Transverse colon (tissue), 4 donors: ENCODE data around the gene MBP. TPM values are rescaled to one million over a fixed set of nuclear protein-coding genes. Genes with fewer than 3 reads are reported as not detected.
"Not testable (repeated sequence)": the region's sequence is repeated elsewhere in the genome, so short reads cannot be mapped to it uniquely, and the experiment has no call there.

Source experiments
- DNase-seq: peaks from one replicate; pipeline ENCODE4 v3.0.0-alpha.2; 2019
- H3K27ac ChIP-seq, 4 donors: fragments of 200-600 bp; sonication (generic); 2 replicates each; pipeline ENCODE4 v1.5.1; 2016 to 2018; ENCODE audit warnings: inconsistent platforms in 4 of 4
- H3K27me3 ChIP-seq: fragments of 200-600 bp; sonication (generic); 2 replicates; pipeline ENCODE4 v1.5.1; 2017; ENCODE audit warnings: inconsistent platforms
- H3K36me3 ChIP-seq, 4 donors: fragments of 200-600 bp; sonication (generic); 2 replicates each; pipeline ENCODE4 v1.5.1; 2017 to 2019; ENCODE audit warnings: inconsistent platforms in 4 of 4
- H3K4me1 ChIP-seq, 4 donors: fragments of 200-600 bp; sonication (generic); 2 replicates each; pipeline ENCODE4 v1.5.1; 2017 to 2020; ENCODE audit warnings: inconsistent platforms in 4 of 4
- H3K4me3 ChIP-seq, 4 donors: fragments of 200-600 bp; sonication (generic); 1 replicate in 1 of 4; 2 replicates in 3 of 4; pipeline versions ENCODE4 v1.5.1 to v1.6.1; 2017 to 2019; ENCODE audit warnings: inconsistent platforms in 4 of 4
- H3K9me3 ChIP-seq, 2 donors: fragments of 200-600 bp; sonication (generic); 2 replicates each; pipeline ENCODE4 v1.5.1; 2017 to 2019; ENCODE audit warnings: inconsistent platforms in 2 of 2
- CTCF ChIP-seq, 5 experiments: fragments of 200-600 bp in 3 of 5; fragments of 450-650 bp in 2 of 5; sonication (generic) in 3 of 5; IDR thresholded peaks; 1 replicate in 2 of 5; 2 replicates in 3 of 5; pipeline ENCODE4 v1.5.1; 2016 to 2017; ENCODE audit warnings: antibody characterized with exemption in 5 of 5, inconsistent platforms in 3 of 5, mild to moderate bottlenecking in 2 of 5, moderate library complexity in 1 of 5
- EP300 ChIP-seq: sonication (generic); formaldehyde crosslinking; IDR thresholded peaks from one replicate; pipeline ENCODE4 v1.6.1; 2017; ENCODE audit warnings: antibody characterized with exemption, low read depth
- POLR2A ChIP-seq: fragments of 450-650 bp; IDR thresholded peaks from one replicate; pipeline ENCODE4 v1.6.1; 2016; ENCODE audit warnings: antibody characterized with exemption, mild to moderate bottlenecking, moderate library complexity
- POLR2AphosphoS5 ChIP-seq, 3 donors: sonication (generic); formaldehyde crosslinking; IDR thresholded peaks; one replicate each; pipeline ENCODE4 v1.6.1; 2016; ENCODE audit warnings: antibody characterized with exemption in 3 of 3
- WGBS, 2 donors: methylation state at CpG; one replicate each; pipeline ENCODE4 v1.1.5; 2018; ENCODE audit warnings: low coverage in 1 of 2; 5-methylcytosine and 5-hydroxymethylcytosine counted together
- in situ Hi-C, 4 donors: fragments of 200-750 bp; cut with MboI; loops; one replicate each; pipeline versions ENCODE4 v1.15.0 to v1.15.1; 2017; ENCODE audit warnings: low sequenced_read_pairs in 3 of 4, low pct_ligation_motif_present in 1 of 4, low pct_unique_long_range_greater_than_20kb in 1 of 4
- intact Hi-C: fragments of 100-400 bp; cut with DNase I; formaldehyde crosslinking; loops from one replicate; pipeline ENCODE4 v1.15.1; 2023; ENCODE audit warnings: low total_unique reads
- total RNA-seq, 4 donors: library from RNA; depleted of rRNA; stranded (reverse); fragments of >200 nt; gene quantifications; one replicate each; pipeline ENCODE4 v1.1.0, GENCODE V29; 2016

MBP gene
- total RNA-seq, 4 donors from 2014 or later: 12.7 to 53.4 (median 41.0) TPM

- intact Hi-C loops: no loop called here
- Histone ChIP-seq H3K27me3 (no peaks in the 10 kb centered on the region), H3K4me3 (no peak overlapping the region), H3K27ac (no peak overlapping the region), H3K36me3 (no peaks in the 10 kb centered on the region), H3K9me3 (no peaks in the 10 kb centered on the region), H3K4me1 (no peaks in the 10 kb centered on the region)
- DNase-seq: no peak
- TF ChIP-seq POLR2A (no peak), EP300 (no peak), POLR2AphosphoS5 (IDR thresholded peaks at IDR 0.05) (no peak), CTCF (IDR thresholded peaks at IDR 0.05) (no peak)
- in situ Hi-C loops: loop anchor here in 1 of 4 donors (25.0 kb wide), 1 partner anchor 641 kb away; no protein-coding TSS in a partner anchor
- 96 to 97% methylated on average over 6 to 9 of the region's 9 CpGs for WGBS, 2 donors
Measured at GRCh38 chr18:77021075-77021474, 111.5 kb downstream of the MBP start.

- in situ Hi-C loops: loop anchor here in 1 of 4 donors (25.0 kb wide), 1 partner anchor 642 kb away; no protein-coding TSS in a partner anchor
- no peak for DNase-seq
- TF ChIP-seq CTCF (IDR thresholded peaks at IDR 0.05) (no peak), EP300 (no peak), POLR2AphosphoS5 (IDR thresholded peaks at IDR 0.05) (no peak), POLR2A (no peak)
- 93% methylated on average over 11 of the region's 11 CpGs; no CpG with 5 or more reads in 1 of the 2 donors for WGBS, 2 donors
- Histone ChIP-seq H3K9me3 (no peaks in the 10 kb centered on the region), H3K4me3 (no peak overlapping the region), H3K27ac (no peak overlapping the region), H3K27me3 (no peaks in the 10 kb centered on the region), H3K4me1 (no peaks in the 10 kb centered on the region), H3K36me3 (no peaks in the 10 kb centered on the region)
- intact Hi-C loops: no loop called here
Measured at GRCh38 chr18:77020561-77020960, 112.0 kb downstream of the MBP start.

GRCh38 chr18:77019641-77020040 lies 112.9 kb downstream of the MBP start:
- no peak for DNase-seq
- no peaks in the 10 kb centered on the region for H3K36me3 ChIP-seq
- WGBS, 2 donors: 88 to 100% methylated on average over 1 to 9 of the region's 9 CpGs
- H3K9me3 ChIP-seq: no peaks in the 10 kb centered on the region
- no peak overlapping the region for H3K27ac ChIP-seq
- H3K27me3 ChIP-seq: no peaks in the 10 kb centered on the region
- H3K4me3 ChIP-seq: no peak overlapping the region
- intact Hi-C loops: no loop called here
- in situ Hi-C loops: loop anchor here in 1 of 4 donors (25.0 kb wide), 1 partner anchor 643 kb away; no protein-coding TSS in a partner anchor
- TF ChIP-seq EP300: no peak
- no peak for TF ChIP-seq POLR2A
- TF ChIP-seq CTCF (IDR thresholded peaks at IDR 0.05): no peak
- no peak for TF ChIP-seq POLR2AphosphoS5 (IDR thresholded peaks at IDR 0.05)
- H3K4me1 ChIP-seq: no peaks in the 10 kb centered on the region

GRCh38 chr18:77018650-77019049 lies 113.9 kb downstream of the MBP start:
- H3K4me1 ChIP-seq, H3K36me3 ChIP-seq, H3K27ac ChIP-seq, intact Hi-C loops, H3K4me3 ChIP-seq, H3K27me3 ChIP-seq, DNase-seq, H3K9me3 ChIP-seq: not testable (repeated sequence)
- in situ Hi-C loops: loop anchor here in 1 of 4 donors (25.0 kb wide), 1 partner anchor 644 kb away; no protein-coding TSS in a partner anchor

GRCh38 chr18:77017355-77017754 lies 115.2 kb downstream of the MBP start:
- no peak for TF ChIP-seq POLR2AphosphoS5 (IDR thresholded peaks at IDR 0.05)
- no peak for TF ChIP-seq POLR2A
- TF ChIP-seq EP300: no peak
- TF ChIP-seq CTCF (IDR thresholded peaks at IDR 0.05): no peak
- WGBS, 2 donors: 93% methylated on average over 6 of the region's 6 CpGs; no CpG with 5 or more reads in 1 of the 2 donors
- H3K4me3 ChIP-seq: no peak overlapping the region
- no peak overlapping the region for H3K27ac ChIP-seq
- no peaks in the 10 kb centered on the region for H3K9me3 ChIP-seq
- no peak for DNase-seq
- intact Hi-C loops (no loop called here), in situ Hi-C loops (loop anchor here in 1 of 4 donors (25.0 kb wide), 1 partner anchor 645 kb away; no protein-coding TSS in a partner anchor)
- no peaks in the 10 kb centered on the region for H3K4me1 ChIP-seq
- no peaks in the 10 kb centered on the region for H3K27me3 ChIP-seq
- no peaks in the 10 kb centered on the region for H3K36me3 ChIP-seq
